ENCODE data around the gene CDKAL1. TPM values are rescaled to one million over a fixed set of nuclear protein-coding genes. Genes with fewer than 3 reads are reported as not detected.

The CDKAL1 gene
- total and polyA plus RNA-seq, 8 donors, result 3.4 to 36.7 (median 10.4) TPM

GRCh38 chr6:20949138-20949537 lies 414.9 kb downstream of the CDKAL1 start:
- Histone ChIP-seq H3K9me3 (no peaks in the 10 kb centered on the region), H3K36me3 (no peaks in the 10 kb centered on the region), H3K27ac (no peak overlapping the region), H3K4me1 (peaks cover 0 to 3% (median 0%) of the 10 kb centered on the region in 4 donors), H3K27me3 (no peaks in the 10 kb centered on the region), H3K4me3 (no peak overlapping the region)
- intact Hi-C loops (cut with DNase I; ENCODE audit: low total_unique reads), result no loop called here
- no peak for DNase-seq
- 98 to 100% (median 100%) methylated on average over 1 of the region's 1 CpG for WGBS, 5 donors
- TF ChIP-seq EP300 (IDR thresholded peaks at IDR 0.05), result no peak
- TF ChIP-seq POLR2AphosphoS5 (IDR thresholded peaks at IDR 0.05), result no peak
- no peak for TF ChIP-seq POLR2A (IDR thresholded peaks at IDR 0.05)
- TF ChIP-seq CTCF (IDR thresholded peaks at IDR 0.05), result no peak

GRCh38 chr6:20952699-20953474 lies 418.6 kb downstream of the CDKAL1 start:
- Histone ChIP-seq H3K27ac (no peak overlapping the region), H3K4me1 (peaks cover 0 to 6% (median 0%) of the 10 kb centered on the region in 4 donors), H3K4me3 (no peak overlapping the region), H3K9me3 (no peaks in the 10 kb centered on the region), H3K27me3 (no peaks in the 10 kb centered on the region), H3K36me3 (peaks cover 5 to 13% (median 10%) of the 10 kb centered on the region in 4 donors)
- 77 to 91% (median 88%) methylated on average over 5 of the region's 5 CpGs for WGBS, 5 donors
- DNase-seq, result peak in 1 of 2 donors; percentile 48
- intact Hi-C loops (cut with DNase I; ENCODE audit: low total_unique reads), result no loop called here
- TF ChIP-seq POLR2AphosphoS5 (IDR thresholded peaks at IDR 0.05), result no peak
- TF ChIP-seq CTCF (IDR thresholded peaks at IDR 0.05), result no peak
- TF ChIP-seq EP300 (IDR thresholded peaks at IDR 0.05), result no peak
- no peak for TF ChIP-seq POLR2A (IDR thresholded peaks at IDR 0.05)

GRCh38 chr6:20954315-20954714 lies 420.1 kb downstream of the CDKAL1 start:
- DNase-seq, result peak in 1 of 2 donors; percentile 23
- Histone ChIP-seq H3K36me3 (peaks cover 5 to 15% (median 11%) of the 10 kb centered on the region in 4 donors), H3K27me3 (no peaks in the 10 kb centered on the region), H3K27ac (no peak overlapping the region), H3K4me3 (no peak overlapping the region), H3K4me1 (peaks cover 0 to 6% (median 0%) of the 10 kb centered on the region in 4 donors), H3K9me3 (no peaks in the 10 kb centered on the region)
- TF ChIP-seq EP300 (IDR thresholded peaks at IDR 0.05) (no peak), CTCF (IDR thresholded peaks at IDR 0.05) (no peak), POLR2A (IDR thresholded peaks at IDR 0.05) (no peak), POLR2AphosphoS5 (IDR thresholded peaks at IDR 0.05) (no peak)
- 23 to 46% (median 41%) methylated on average over 2 of the region's 2 CpGs for WGBS, 5 donors
- intact Hi-C loops (cut with DNase I; ENCODE audit: low total_unique reads), result no loop called here

GRCh38 chr6:20955131-20955530 lies 420.9 kb downstream of the CDKAL1 start:
- H3K4me3 ChIP-seq, result no peak overlapping the region
- H3K27me3 ChIP-seq, result no peaks in the 10 kb centered on the region
- H3K4me1 ChIP-seq, result peaks cover 0 to 6% (median 0%) of the 10 kb centered on the region in 4 donors
- intact Hi-C loops (cut with DNase I; ENCODE audit: low total_unique reads), result no loop called here
- H3K9me3 ChIP-seq, result no peaks in the 10 kb centered on the region
- TF ChIP-seq CTCF (IDR thresholded peaks at IDR 0.05) (no peak), POLR2AphosphoS5 (IDR thresholded peaks at IDR 0.05) (no peak), POLR2A (IDR thresholded peaks at IDR 0.05) (no peak), EP300 (IDR thresholded peaks at IDR 0.05) (no peak)
- 88 to 98% (median 89%) methylated on average over 2 of the region's 2 CpGs for WGBS, 5 donors
- H3K27ac ChIP-seq, result no peak overlapping the region
- no peak for DNase-seq
- H3K36me3 ChIP-seq, result peaks cover 5 to 15% (median 11%) of the 10 kb centered on the region in 4 donors
